Keratinocyte (primary cell): ENCODE results near the gene DCLRE1C.

Experiments
- CTCF ChIP-seq, 3 experiments: IDR thresholded peaks in 1 of 3; conservative IDR thresholded peaks in 1 of 3; optimal IDR thresholded peaks in 1 of 3; 2 replicates in 2 of 3; 3 replicates in 1 of 3; pipeline versions ENCODE3 to v1.5.1; 2011; ENCODE audit warnings: low read length in 3 of 3, mild to moderate bottlenecking in 3 of 3, moderate library complexity in 2 of 3, control low read depth in 1 of 3, inconsistent platforms in 1 of 3; ENCODE audit not compliant: insufficient read depth in 2 of 3; ENCODE audit errors: extremely low read depth in 1 of 3
- EZH2 ChIP-seq: IDR thresholded peaks from one replicate; pipeline ENCODE4 v1.6.1; 2012; ENCODE audit warnings: inconsistent platforms, mild to moderate bottlenecking, low read length, moderate library complexity

- TF ChIP-seq CTCF (optimal IDR thresholded peaks at IDR 0.05 in 1 of 3, IDR thresholded peaks at IDR 0.05 in 1 of 3, conservative IDR thresholded peaks at IDR 0.05 in 1 of 3; ENCODE audit: extremely low read depth in 1 of 3, insufficient read depth in 2 of 3, low read length in 3 of 3) (no peak), EZH2 (no peak)
Observed at GRCh38 chr10:14855453-14855852, 98.4 kb downstream of the DCLRE1C start.
